Activated T-cell treated with anti-CD3 and anti-CD28 coated beads, Interleukin-2, amount 50 U/mL, for 24 hours (primary cell): ENCODE results near the gene GUCA2B.

ENCODE experiments used
- DNase-seq: peaks from one replicate; pipeline ENCODE4 v3.0.0-alpha.2; 2020
- H3K27ac Mint-ChIP-seq: 2 replicates; pipeline ENCODE4 v1.8.0; 2020; ENCODE audit warnings: mild to moderate bottlenecking, mixed read lengths
- H3K27me3 Mint-ChIP-seq: 2 replicates; pipeline ENCODE4 v1.8.0; 2020; ENCODE audit warnings: mixed read lengths
- H3K36me3 Mint-ChIP-seq: 2 replicates; pipeline ENCODE4 v1.8.0; 2020; ENCODE audit warnings: low read depth, mixed read lengths
- H3K4me1 Mint-ChIP-seq: 2 replicates; pipeline ENCODE4 v1.8.0; 2020; ENCODE audit warnings: low read depth, mixed read lengths
- H3K4me3 Mint-ChIP-seq: 2 replicates; pipeline ENCODE4 v1.8.0; 2020; ENCODE audit warnings: mild to moderate bottlenecking, moderate library complexity, mixed read lengths
- H3K9me3 Mint-ChIP-seq: 2 replicates; pipeline ENCODE4 v1.8.0; 2020; ENCODE audit warnings: mixed read lengths

The GUCA2B gene

GRCh38 chr1:42181687-42182086 lies 28.5 kb downstream of the GUCA2B start:
- Mint-ChIP-seq H3K27ac (peak overlapping the region; percentile 63), H3K4me3 (no peak overlapping the region), H3K4me1 (peaks cover 7% of the 10 kb centered on the region), H3K36me3 (peaks cover 83% of the 10 kb centered on the region), H3K9me3 (no peaks in the 10 kb centered on the region), H3K27me3 (no peaks in the 10 kb centered on the region)
- no peak for DNase-seq

- Mint-ChIP-seq H3K27ac (peak overlapping the region; percentile 12), H3K27me3 (no peaks in the 10 kb centered on the region), H3K9me3 (no peaks in the 10 kb centered on the region), H3K4me1 (peaks cover 7% of the 10 kb centered on the region), H3K4me3 (no peak overlapping the region), H3K36me3 (peaks cover 85% of the 10 kb centered on the region)
- no peak for DNase-seq
These were observed 30.2 kb downstream of the GUCA2B start for GRCh38 chr1:42183210-42183956.

GRCh38 chr1:42183957-42184268 lies 30.7 kb downstream of the GUCA2B start:
- Mint-ChIP-seq H3K9me3 (no peaks in the 10 kb centered on the region), H3K36me3 (peaks cover 88% of the 10 kb centered on the region), H3K4me3 (no peak overlapping the region), H3K27me3 (no peaks in the 10 kb centered on the region), H3K27ac (peak overlapping the region; percentile 12), H3K4me1 (peaks cover 7% of the 10 kb centered on the region)
- no peak for DNase-seq

DNA sequence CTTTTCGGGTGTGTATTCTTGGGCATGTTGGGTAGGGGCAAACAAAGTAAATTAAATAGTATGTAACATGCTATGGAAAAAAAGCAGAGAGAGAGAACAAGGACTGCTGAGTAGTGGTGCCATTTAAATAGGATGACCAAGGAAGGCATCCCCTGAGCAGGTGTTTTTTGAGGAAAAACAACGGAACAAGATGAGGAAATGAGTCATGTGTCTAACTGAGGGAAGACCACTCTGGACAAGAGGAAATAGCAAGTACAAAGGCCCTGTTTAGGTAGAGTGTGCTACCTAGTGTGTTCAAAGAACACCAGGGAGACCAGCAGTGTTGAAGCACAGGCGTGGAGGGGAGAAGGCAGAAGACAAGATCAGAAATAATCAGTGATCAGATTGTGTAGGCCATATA lies 31.4 kb downstream of the GUCA2B start:
- no peak for DNase-seq
- Mint-ChIP-seq H3K36me3 (peaks cover 88% of the 10 kb centered on the region), H3K4me1 (peaks cover 7% of the 10 kb centered on the region), H3K27ac (peak overlapping the region; percentile 15), H3K27me3 (no peaks in the 10 kb centered on the region), H3K9me3 (no peaks in the 10 kb centered on the region), H3K4me3 (no peak overlapping the region)

DNA sequence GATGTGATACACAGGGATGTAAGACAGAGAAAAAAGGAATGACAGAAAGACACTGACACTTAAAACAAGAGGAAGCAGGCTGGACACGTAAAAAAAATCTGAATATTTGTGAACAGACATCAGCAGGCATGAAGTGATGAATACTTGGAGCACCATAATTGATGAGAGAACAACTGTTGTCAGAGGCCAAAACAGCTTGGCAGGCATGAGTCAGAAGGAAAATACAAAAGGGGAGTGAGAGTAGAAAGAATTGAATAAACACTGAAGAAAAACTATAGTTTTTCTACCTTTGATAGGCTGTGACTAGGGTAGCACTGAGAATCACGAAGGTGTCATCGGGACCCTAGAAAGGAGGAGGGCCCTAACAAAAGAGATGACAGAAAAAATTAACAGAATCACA lies 32.9 kb downstream of the GUCA2B start:
- no peak for DNase-seq
- Mint-ChIP-seq H3K27me3 (no peaks in the 10 kb centered on the region), H3K4me3 (no peak overlapping the region), H3K27ac (peak overlapping the region; percentile 48), H3K4me1 (peaks cover 7% of the 10 kb centered on the region), H3K9me3 (no peaks in the 10 kb centered on the region), H3K36me3 (peaks cover 89% of the 10 kb centered on the region)

GRCh38 chr1:42189931-42190853 lies 37.0 kb downstream of the GUCA2B start:
- DNase-seq: no peak
- peaks cover 90% of the 10 kb centered on the region for H3K36me3 Mint-ChIP-seq
- H3K4me1 Mint-ChIP-seq: peaks cover 7% of the 10 kb centered on the region
- H3K4me3 Mint-ChIP-seq: no peak overlapping the region
- peak overlapping the region; percentile 0 for H3K27ac Mint-ChIP-seq
- H3K27me3 Mint-ChIP-seq: no peaks in the 10 kb centered on the region
- no peaks in the 10 kb centered on the region for H3K9me3 Mint-ChIP-seq

DNA sequence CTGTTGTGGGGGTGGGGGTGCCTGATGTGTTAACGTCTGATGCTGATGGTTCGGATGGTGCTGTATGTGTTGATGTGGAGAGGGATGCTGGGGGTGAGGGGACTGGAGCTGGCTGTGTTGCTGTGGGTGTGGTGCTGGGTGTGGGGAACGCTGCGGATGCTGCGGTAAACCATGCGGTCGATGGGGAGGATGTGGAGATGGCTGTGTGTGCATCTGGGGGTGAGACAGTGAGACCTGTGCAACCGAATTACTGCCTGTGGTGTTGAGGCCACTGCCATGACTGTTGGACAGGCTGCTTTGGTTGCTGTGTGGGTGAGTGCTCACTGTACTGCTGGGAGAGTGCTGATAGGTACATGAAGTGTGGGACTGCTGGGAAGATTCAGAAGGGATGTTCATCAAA lies 38.1 kb downstream of the GUCA2B start:
- H3K27ac Mint-ChIP-seq: no peak overlapping the region
- H3K9me3 Mint-ChIP-seq: no peaks in the 10 kb centered on the region
- H3K36me3 Mint-ChIP-seq: peaks cover 89% of the 10 kb centered on the region
- no peak overlapping the region for H3K4me3 Mint-ChIP-seq
- H3K4me1 Mint-ChIP-seq: peaks cover 2% of the 10 kb centered on the region
- DNase-seq: no peak
- no peaks in the 10 kb centered on the region for H3K27me3 Mint-ChIP-seq

GRCh38 chr1:42192106-42192505 lies 38.9 kb downstream of the GUCA2B start:
- Mint-ChIP-seq H3K36me3 (peaks cover 89% of the 10 kb centered on the region), H3K27ac (peak overlapping the region; percentile 42), H3K27me3 (no peaks in the 10 kb centered on the region), H3K4me1 (no peaks in the 10 kb centered on the region), H3K4me3 (no peak overlapping the region), H3K9me3 (no peaks in the 10 kb centered on the region)
- DNase-seq: no peak

DNA sequence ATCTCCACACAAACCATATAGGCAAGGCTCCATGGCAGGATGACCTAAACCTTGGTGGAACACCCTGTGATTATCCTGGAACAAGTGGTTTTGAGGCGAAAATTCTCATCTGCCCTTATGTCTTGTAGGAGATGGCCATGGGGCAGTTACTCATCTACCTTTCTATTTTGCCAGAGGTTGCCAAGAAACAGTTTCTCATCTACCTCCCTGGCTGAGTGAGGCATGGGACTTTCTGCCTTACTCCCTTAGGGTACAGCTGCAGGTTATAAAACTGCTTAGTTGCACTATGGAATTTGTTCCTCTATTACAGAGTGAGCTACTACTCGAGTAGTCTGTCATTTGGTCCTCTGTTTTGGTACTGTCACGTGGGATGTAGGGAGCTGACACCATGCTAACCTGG lies 42.6 kb downstream of the GUCA2B start:
- no peak overlapping the region for H3K4me3 Mint-ChIP-seq
- DNase-seq: no peak

DNA sequence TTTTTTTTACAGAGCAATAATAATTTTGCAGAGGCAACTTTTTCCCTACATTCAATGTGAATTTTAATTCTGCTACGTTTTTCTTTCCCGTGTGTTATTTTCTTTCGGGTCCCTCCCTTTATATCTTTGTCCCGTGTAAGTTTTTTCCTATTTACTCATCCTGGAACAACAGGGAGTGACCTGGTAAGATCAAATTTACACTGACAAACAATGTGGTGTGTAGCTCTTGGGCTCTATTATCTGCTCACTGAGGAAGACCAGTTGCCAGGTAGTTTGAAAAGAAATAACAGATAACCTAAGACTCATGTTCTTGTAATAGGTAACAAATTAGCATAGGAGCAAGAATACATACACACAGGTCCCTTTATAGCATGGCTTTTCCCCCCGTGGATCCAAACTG lies 45.0 kb downstream of the GUCA2B start:
- Mint-ChIP-seq H3K9me3 (peaks cover 5% of the 10 kb centered on the region), H3K4me1 (no peaks in the 10 kb centered on the region), H3K4me3 (no peak overlapping the region), H3K36me3 (peaks cover 90% of the 10 kb centered on the region), H3K27ac (no peak overlapping the region), H3K27me3 (no peaks in the 10 kb centered on the region)
- DNase-seq: no peak

More for the DNA sequence above, 42.6 kb downstream of the GUCA2B start:
- Mint-ChIP-seq H3K4me1 (no peaks in the 10 kb centered on the region), H3K27ac (no peak overlapping the region), H3K27me3 (no peaks in the 10 kb centered on the region), H3K36me3 (peaks cover 86% of the 10 kb centered on the region), H3K9me3 (no peaks in the 10 kb centered on the region)

DNA sequence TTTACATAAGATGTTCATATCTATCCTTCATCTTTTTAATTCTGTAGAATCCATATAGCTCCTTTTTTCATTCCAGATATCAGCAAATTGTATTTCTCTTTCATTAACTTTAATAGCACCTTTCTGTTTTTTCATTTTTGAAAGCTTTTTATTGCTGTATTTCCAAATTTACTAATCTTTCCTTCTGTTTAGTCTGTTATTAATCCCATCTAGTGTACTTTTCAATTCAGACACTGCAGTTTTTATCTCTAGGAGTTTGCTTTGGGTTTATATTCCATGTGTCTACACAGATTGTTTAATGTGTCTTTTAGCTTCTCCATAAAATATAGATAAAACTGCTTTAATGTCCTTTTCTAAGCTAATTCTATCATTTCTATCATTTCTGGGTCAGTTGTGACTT lies 48.8 kb downstream of the GUCA2B start:
- Mint-ChIP-seq H3K4me1 (peaks cover 10% of the 10 kb centered on the region), H3K36me3 (peaks cover 89% of the 10 kb centered on the region), H3K27me3 (no peaks in the 10 kb centered on the region), H3K27ac (no peak overlapping the region), H3K4me3 (no peak overlapping the region), H3K9me3 (peaks cover 12% of the 10 kb centered on the region)
- no peak for DNase-seq
